GM18517 (cell line): ENCODE data around the gene FAM219B.
A peak's percentile ranks its signal among the peaks of the same experiment; 100 is the strongest.

ENCODE experiments used
- ATAC-seq: cut with Tn5 transposase; IDR thresholded peaks from one replicate; pipeline ENCODE4 v1.9.1; 2021; ENCODE audit warnings: mild to moderate bottlenecking, moderate library complexity; ENCODE audit not compliant: unreplicated experiment

The FAM219B gene

DNA sequence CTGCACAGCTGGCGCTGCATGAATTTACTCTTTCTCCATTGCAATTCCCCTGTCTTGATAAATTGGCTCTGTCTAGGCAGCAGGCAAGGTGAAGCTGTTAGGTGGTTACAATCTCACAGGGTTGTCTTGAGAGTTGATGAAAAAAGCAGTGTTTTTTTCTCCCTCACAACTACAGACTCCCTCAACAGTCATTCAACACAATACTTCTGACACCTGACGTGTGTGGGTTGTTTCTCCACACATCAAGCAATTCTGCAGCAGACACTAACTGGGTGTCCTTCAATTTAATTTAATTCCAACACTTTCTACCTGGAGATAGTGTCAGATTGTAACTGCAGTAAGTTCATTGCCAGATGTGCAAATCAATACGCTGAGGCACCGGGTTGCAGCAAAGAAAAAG, 28.4 kb downstream of the FAM219B start:
- no peak for ATAC-seq

DNA sequence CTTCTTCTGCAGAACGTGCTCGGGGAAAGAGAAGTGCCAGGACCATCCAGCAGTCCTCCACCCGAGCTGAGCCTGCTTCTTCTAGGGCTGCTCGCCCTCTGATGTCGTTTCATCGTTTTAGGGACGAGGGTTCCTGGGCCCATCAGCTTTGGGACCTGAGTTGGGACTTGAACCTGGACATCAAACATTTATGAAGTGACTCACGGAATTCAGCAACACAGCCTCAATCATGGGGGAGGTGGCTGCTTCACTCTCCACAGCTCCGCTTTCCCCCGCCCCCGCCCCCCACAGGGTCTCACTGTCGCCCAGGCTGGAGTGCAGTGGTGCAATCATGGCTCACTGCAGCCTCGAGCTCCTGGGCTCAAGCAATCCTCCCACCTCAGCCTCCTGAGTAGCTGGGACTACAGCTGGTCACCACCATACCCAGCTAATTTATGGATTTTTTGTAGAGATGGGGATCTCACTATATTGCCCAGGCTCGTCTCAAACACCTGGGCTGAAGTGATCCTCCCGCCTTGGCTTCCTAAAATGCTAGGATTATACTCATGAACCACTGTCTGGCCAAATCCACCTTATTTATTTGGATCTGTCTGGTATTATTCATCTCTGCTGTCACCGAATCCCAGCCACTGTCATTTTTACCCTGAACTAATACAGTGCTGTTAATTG, 32.8 kb downstream of the FAM219B start:
- ATAC-seq = no peak

DNA sequence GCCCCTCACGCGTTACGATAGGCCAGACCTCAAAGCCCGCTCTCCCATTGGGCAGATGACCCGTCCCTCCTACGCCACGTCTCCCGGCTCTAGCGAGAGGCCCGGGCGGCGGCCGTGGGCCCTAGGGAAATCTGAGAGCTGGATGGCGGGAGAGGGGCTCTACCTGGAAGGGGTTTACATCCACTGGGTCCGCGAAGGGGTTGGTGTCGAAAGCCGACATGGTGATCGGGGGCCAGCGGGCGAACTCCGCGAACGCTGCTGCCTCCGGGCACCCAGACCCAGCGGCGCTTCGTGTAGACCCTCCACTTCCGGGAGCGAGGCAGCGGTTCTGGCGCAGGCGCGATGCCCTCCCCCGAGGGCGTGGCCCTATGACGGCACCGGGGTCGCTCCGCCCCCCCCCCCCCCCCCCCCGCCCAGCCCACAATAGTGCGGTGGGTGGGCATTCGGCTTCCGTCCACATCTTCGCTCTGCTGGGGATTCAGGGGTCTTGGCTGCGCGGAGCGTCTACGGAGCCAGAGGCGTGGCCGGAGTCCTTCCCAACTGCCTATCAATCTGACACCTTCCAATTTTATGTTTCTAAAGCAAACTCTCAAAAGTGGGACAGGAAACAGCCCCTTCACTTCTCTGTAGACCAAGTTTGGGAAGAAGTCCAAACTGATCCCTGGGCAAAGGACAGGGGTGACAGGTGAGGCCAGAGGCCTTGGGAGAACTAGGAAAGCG, 33.5 kb downstream of the FAM219B start, which contains the start of gene SCAMP2:
Gene SCAMP2 (minus strand): TSS at position 330 of the 720 bp plus-strand sequence. CDS start 110 bp downstream, at position 220.
- peak; percentile 76 for ATAC-seq

DNA sequence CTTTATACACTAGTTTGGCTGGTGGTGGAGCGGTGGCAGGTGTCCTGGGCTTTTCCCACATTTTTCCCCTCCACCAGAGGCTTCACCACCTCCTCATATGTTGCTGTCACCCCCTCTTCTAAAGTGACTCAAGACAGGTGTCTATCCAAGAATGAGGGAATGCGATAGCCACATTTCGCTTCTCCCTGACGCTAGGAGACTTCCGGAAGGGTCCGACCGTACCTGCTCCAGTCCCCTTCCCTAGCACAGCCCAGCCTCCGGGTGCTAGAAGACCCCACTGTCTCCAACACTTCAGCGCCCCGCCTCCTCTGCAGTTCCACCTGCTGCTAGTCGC, 34.0 kb downstream of the FAM219B start:
- ATAC-seq = no peak

DNA sequence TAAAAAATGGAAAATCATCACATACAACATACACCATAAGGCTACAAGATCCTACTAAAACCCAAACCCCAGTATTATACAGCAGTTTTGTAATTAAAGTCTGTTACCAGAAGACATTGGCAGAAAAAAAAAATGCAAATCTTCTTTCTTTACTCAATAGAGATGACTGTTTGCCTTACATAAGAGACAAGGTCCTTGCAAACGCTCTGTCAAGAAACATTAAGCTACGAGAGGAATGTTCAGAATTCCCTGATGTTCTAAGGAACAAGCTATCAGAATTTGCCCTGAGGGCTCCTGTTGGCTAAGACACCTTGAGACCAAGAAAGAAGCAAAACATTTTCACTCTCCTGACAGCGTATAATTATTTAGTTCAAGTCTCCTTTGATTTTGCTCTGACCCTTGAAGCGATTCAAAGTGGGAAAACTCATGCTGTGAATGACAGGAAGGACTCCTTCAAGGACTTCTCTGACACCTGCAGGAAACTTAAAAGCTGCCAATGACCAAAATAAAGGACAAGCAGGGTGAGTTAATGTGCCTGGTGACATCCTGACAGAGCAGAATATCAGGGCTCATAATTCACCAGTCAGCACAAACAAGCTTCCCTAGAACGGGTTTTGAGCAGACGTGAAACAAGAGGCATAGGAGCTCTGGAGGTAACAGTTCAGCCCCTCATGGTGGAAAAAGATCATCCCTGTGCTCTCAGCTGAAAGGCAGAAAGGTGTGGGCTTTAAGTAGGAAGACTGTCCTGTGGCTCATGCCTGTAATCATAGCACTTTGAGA, 36.0 kb downstream of the FAM219B start:
- ATAC-seq = no peak

DNA sequence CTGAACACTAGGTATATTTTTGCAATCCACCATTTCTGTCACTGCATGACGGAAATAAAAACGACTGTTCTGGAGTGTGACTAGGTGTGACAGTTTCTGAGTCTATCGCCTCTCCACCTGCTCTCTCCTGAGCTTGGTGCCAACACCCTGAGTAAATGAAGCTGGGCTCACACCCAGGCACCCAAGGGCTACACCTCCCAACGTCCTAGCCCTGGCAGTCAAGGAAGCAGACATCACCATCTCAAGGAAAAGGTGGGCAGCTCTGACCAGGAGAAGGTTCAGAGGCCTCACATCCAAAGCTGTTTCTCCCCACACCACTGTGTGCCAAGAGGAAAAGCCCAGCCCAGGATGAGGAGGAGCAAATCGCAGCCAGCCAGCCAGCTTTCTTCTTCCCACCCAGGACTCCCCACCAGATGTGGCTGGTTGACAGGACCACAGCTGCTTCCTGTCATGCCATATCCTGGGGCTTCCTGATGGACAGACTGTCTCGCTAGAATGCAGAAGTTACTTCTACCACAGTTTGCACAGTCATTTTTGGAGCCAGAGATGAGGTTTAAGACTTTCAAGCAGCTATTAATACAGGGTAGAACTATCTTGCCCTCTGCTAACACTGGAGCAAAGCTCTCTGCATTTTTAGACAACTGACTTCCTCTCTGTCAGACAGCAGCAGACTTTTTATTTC, 36.8 kb downstream of the FAM219B start:
- ATAC-seq = peak; percentile 42

DNA sequence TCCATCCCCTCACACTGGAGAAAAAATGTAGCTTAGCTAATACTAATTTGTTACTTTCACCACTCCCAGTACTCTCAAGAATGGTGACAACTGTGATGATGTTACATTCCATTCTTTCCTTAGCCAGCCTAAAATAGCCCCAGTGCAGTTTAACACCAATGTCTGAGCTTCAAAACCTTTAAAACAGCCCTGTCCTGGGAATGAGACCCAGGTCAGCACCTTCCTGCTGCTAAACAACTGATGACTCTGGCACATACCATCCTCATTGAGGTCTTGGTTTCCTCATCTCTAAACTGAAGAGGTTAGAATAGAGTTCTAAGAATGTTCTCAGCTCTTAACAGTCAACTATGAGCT, 37.3 kb downstream of the FAM219B start:
- no peak for ATAC-seq

DNA sequence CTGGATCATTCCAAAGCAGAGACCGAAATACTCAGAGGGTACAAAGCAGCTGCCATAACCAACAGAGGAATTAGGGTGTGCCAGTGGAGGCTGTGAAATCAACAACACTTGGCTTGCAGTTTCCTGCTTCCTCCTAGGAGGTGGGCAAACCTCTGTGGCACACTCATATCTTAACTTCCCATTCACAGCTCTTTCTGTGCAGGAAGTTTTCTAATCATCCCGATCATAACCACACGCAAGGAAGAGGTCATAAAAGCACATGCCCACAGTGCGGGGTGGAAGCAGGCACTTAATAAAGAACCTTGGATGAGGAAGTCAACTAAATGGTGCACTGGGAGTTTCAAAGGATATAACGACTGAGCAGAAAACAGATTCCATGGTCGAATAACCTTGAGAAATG, 38.6 kb downstream of the FAM219B start:
- no peak for ATAC-seq

DNA sequence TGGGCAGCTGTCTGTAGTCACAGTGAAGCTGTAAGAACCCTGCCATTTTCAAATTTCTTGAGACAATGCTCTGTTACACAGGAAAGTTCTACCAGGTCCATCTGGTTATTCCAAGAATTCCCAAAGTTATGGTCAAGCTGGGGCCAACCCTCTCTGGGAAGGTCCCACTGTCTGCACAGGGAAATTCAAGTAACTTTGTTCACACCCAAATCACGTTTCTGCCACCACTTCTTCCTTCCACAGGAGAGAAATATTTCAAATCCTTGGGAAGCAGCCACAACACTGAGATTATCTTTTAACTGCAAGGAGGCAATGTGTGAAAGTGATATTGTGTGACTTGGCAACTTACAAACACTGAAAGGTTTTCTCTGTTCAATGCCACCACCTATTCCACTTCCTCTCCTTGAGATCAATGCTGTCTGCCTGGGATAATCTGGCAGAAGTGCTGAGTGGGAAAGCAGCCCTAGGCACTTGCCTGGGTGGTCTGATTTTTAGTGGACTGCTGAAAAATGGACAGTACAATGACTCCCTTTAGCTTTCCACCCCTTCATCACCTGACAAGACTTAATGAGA, 39.1 kb downstream of the FAM219B start:
- no peak for ATAC-seq

DNA sequence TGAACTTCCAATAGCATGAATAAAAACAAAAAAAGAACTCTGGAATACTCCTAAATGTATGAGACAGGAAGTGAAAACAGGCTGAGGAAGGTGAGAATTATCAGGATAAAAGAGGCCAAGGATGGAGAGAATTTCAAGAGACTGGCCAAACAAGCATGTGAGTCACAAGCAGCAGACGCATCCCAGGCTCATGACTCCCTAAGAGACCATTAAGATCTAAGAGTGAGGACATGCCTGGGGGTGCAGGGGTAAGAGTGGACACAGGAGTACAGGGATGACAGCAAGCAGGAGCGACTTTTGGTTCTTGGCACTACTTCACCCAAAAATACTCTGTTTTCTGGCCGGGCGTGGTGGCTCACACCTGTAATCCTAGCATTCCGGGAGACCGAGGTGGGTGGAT, 40.6 kb downstream of the FAM219B start:
- ATAC-seq = no peak

DNA sequence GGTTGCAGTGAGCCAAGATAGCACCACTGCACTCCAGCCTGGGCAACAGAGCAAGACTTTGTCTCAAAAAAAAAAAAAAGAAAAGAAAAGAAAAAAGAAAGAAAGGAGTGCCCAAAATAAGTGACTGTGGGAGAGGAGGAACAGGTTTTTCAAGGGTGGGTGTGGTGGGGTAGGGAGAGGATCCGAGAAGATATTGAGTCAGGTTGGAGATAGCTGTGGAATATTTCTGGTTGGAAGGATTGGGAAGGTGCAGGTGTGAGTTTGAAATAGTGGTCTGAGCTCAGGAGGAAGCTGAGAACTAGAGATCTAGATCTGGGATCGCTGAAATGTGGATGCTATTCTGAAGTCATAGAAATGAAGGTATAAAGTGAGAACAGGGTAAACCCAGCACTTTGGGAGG, 41.3 kb downstream of the FAM219B start:
- no peak for ATAC-seq

DNA sequence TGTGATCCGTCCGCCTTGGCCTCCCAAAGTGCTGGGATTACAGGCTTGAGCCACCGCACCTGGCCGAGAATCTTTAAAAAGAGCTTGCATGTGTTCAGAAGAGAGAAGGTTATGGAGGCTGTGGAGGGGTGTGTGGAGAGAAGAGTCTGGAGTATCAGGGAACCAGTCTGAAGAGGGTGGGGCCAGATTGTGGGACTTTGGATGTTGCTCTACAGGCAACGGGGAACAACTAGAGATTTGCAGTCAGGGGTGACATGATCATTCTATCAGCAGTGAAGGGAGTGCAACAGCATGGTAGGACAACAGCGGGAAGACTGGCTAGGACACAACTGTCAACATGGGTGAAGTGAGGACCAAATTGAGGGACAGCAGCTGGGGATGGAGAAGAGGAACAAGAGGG, 42.4 kb downstream of the FAM219B start:
- ATAC-seq = no peak

DNA sequence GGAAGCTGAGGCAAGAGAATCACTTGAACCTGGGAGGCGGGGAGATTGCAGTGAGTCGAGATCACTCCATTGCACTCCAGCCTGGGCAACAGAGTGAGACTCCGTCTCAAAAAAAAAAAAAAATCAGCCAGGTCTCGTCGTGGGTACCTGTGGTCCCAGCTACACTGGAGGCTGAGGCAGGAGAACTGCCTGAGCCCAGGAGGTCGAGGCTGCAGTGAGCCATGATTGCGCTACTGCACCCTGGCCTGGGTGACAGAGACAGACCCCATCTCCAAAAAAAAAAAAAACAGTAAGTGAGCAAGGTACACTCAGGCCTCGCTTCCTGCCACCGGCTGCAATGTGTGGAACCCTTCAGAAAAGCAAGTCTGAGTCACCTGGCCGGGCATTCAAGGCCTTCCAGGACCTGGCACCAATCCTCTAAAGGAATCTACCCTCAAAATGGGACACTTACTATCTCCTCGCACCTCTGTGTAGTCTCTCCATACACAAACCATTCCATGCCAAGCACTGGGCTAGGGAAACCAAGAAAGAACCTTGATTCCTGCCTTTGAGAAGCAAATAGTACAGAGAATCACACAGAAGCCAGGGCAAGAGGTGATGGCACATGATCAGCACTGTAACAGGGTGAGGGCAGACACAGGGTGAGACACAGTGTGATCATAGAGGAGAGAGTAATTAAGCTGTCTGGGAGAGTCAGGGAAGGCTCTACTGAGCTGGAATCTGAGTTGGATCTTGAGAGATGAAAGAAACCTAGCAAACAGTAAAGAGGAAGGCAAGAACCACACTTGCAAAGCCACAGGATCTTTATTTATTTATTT, 43.2 kb downstream of the FAM219B start:
- no peak for ATAC-seq

DNA sequence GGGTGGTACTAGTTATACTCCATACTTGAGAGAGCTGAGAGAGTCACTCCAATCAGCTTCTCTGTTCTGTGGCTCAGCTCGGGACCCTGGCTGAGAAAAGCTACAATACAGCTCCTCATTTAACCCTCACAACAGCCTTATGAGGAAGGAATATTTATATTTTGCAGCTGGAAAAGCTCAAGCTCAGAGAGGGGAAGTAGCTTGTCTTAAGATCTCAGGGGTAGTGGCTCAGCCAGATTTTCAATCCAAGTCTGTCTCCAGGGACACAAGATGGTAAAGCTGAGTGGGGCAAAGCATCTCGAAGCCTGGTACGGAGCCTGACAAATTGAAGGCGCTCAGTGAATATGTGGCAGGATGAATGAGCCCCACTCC, 48.3 kb downstream of the FAM219B start:
- ATAC-seq = no peak

DNA sequence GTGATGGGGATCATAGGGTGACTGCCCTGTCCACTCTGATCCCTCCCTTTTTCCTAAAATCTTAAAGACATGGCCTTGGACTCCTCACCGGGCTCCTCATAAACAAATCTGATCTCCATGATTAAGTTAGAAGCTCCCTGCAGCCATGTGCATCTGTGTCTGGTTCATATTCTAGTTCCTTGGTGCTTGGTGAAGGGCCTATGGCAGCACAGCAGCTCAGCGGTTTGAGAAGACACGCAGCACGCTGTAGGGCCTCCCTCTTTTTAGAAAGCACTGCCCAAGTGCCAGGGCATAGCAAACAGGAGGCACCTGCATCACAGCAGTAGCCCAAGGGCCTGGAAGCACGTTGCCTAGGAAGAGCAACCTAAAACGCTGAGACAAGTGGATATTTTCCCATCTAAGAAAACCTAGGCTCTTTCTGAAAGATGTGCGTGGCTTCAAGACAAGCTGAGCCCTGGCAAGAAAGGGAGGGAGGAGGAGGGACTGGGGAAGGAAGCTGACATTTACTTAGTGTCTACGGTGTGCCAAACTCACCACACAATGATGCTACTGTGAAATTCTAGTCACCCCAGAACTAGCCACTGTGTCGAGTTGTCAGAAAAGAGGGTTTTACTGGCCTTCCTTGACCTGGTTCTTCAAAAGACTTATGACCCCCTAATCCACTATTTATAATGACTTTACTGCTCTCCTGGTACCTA, 48.8 kb downstream of the FAM219B start:
- no peak for ATAC-seq

DNA sequence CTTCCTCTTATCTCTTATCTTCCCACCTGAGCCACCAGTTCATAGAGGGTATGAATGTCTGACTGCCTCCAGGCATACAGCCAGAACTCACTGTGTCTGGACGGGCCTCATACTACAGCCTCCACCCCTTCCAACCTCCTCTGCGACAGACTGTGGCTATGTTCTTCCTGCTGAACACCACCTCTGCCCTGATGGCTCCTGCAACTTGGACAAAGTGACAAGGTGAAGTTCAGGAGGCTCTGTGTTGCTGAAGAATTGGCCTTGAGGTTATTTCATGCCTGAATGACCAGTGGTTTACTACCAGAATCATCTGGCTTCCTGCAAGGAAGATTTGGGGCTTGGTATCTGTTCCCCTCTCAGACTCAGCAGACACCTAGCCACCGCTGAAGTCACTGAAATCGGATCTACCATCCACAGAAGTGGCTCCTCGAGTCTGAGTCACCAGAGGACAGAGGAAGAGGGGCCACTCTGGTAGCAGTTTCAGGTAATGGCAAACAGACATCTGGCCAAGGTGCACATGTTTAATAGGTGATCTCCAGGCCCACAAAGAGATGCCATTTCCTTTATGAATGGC, 49.5 kb downstream of the FAM219B start:
- no peak for ATAC-seq

DNA sequence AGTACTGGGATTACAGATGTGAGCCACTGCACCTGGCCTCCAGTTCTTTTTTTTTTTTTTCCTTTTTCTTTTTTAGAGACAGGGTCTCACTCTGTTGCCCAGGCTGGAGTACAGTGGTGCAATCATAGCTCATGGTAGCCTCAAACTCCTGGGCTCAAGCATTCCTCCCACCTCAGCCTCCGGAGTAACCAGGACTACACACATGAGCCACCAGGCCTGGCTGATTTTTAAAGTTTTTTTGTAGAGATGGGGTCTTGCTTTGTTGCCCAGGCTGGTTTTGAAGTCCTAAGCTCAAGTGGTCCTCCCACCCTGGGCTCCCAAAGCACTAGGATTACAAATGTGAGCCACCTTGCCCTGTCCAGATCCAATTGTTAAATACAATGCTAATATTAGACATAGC, 50.1 kb downstream of the FAM219B start:
- no peak for ATAC-seq

DNA sequence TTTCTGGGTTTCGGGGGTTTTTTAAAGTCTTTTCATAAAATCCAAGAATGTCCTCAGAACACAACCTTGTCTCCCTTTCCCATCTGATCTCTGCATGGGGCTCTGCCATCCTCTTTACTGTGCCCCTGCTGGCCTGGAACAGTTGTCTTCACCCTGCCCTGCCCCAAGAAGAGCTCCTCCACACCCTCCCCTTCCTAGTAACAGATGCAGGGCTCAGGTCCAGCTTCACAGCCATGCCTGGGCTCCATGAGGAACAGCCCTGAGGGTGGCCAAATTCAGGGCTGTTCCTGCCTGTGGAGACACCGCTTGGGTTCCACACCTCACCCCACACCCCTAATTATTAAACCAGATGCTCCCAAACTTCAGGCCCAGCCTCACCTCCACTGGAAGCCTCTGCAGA, 50.8 kb downstream of the FAM219B start:
- no peak for ATAC-seq

DNA sequence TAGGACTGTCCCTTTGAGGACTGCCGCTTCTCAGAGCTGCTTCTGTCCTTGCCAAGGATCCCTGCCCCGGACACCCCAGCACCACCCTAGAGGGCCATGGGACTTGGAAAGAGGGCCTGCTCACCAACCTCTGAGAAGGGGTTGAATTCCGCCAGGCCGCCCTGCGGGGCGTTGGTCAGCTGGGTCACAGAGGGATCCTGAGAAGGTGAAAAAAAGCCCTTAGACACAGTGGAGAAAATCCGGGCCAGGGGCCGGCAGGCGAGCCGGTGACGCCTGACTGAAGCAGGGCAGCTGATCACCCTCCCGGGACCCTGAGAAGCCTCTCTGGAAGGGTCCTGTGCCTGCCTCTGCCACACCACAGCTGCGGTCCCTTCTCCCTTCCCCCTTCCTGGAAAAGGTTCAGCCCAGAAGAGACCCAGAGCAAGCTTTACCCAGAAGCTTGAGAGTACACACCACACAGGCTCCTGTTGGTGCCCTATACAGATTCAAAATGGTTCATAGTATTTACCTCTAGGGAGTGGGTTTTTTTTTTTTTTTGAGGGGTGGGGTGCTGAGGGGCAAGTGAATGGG, 52.1 kb downstream of the FAM219B start:
- no peak for ATAC-seq
